Colonic mucosa (tissue), 4 donors: Measurements from ENCODE around the gene TBCC. TPM values are rescaled to one million over a fixed set of nuclear protein-coding genes. Genes with fewer than 3 reads are reported as not detected.
A peak's percentile ranks its signal among the peaks of the same experiment; 100 is the strongest.

Experiments used
- DNase-seq: peaks from one replicate; pipeline ENCODE4 v3.0.0-alpha.2; 2020
- H3K27ac ChIP-seq: fragments of 200-600 bp; one replicate; pipeline ENCODE4 v1.8.0; 2021
- H3K27me3 ChIP-seq: fragments of 200-600 bp; one replicate; pipeline ENCODE4 v1.8.0; 2021
- H3K36me3 ChIP-seq: fragments of 200-600 bp; one replicate; pipeline ENCODE4 v1.8.0; 2021
- H3K4me1 ChIP-seq: fragments of 200-600 bp; one replicate; pipeline ENCODE4 v1.8.0; 2021; ENCODE audit warnings: mild to moderate bottlenecking
- H3K4me3 ChIP-seq: fragments of 200-600 bp; one replicate; pipeline ENCODE4 v1.8.0; 2021
- H3K9ac ChIP-seq, 2 donors: one replicate each; pipeline ENCODE4 v1.7.0; 2013; ENCODE audit warnings: control low read depth in 2 of 2, low read depth in 2 of 2, low read length in 2 of 2
- H3K9me3 ChIP-seq: fragments of 200-600 bp; one replicate; pipeline ENCODE4 v1.8.0; 2021
- CTCF ChIP-seq: fragments of 200-600 bp; IDR thresholded peaks from one replicate; pipeline ENCODE4 v1.8.0; 2022; ENCODE audit warnings: antibody characterized with exemption, mild to moderate bottlenecking
- intact Hi-C: fragments of 100-400 bp; cut with DNase I; formaldehyde crosslinking; loops from one replicate; pipeline ENCODE4 v1.14.1; 2022
- total RNA-seq, 2 donors: library from RNA; stranded (reverse); fragmentation: NEBNext Ultra II Directional in 1 of 2; extraction: Animal tissue kit (Norgen Biotek cat#: 25700) in 1 of 2; gene quantifications; one replicate each; pipeline ENCODE4 v1.2.1, GENCODE V29; 2021
- donor health status: healthy.
- donor health status: DM: no; HTN: no; CAD: no.
- donor health status: DM: no; HTN: no; CAD: no.

The TBCC gene
- total RNA-seq, 2 donors from 2014 or later: 24.2 to 24.8 TPM

- H3K4me3 ChIP-seq: peak overlapping the region; percentile 86
- intact Hi-C loops: loop anchor here (10.0 kb wide), 1 partner anchor 62 kb away; no protein-coding TSS in a partner anchor
- peak overlapping the region; percentile 97 to 100 for H3K9ac ChIP-seq
- H3K36me3 ChIP-seq: no peaks in the 10 kb centered on the region
- H3K9me3 ChIP-seq: no peaks in the 10 kb centered on the region
- peak overlapping the region; percentile 100 for H3K27ac ChIP-seq
- H3K27me3 ChIP-seq: no peaks in the 10 kb centered on the region
- H3K4me1 ChIP-seq: peaks cover 9% of the 10 kb centered on the region
- TF ChIP-seq CTCF: no peak
- peak; percentile 80 for DNase-seq
Measured at GRCh38 chr6:42782689-42783176, 36.8 kb upstream of the TBCC start.

- intact Hi-C loops: loop anchor here (10.0 kb wide), 1 partner anchor 63 kb away; no protein-coding TSS in a partner anchor
- peak; percentile 62 for DNase-seq
- no peaks in the 10 kb centered on the region for H3K27me3 ChIP-seq
- no peaks in the 10 kb centered on the region for H3K9me3 ChIP-seq
- H3K4me1 ChIP-seq: peaks cover 9% of the 10 kb centered on the region
- H3K4me3 ChIP-seq: peak within 1 kb of the TSS; percentile 86
- peak within 1 kb of the TSS; percentile 100 for H3K27ac ChIP-seq
- no peak for TF ChIP-seq CTCF
- no peaks in the 10 kb centered on the region for H3K36me3 ChIP-seq
- H3K9ac ChIP-seq: peak within 1 kb of the TSS; percentile 97 to 100
Measured at GRCh38 chr6:42781796-42782688, 36.1 kb upstream of the TBCC start, which contains the start of gene BICRAL. Gene BICRAL, plus strand, starts transcription at chr6:42782052. Its CDS starts 39,971 bp downstream, at chr6:42822023.

- peak overlapping the region in 1 of 2 donors; percentile 70 for H3K9ac ChIP-seq
- no peak for TF ChIP-seq CTCF
- H3K9me3 ChIP-seq: no peaks in the 10 kb centered on the region
- no peaks in the 10 kb centered on the region for H3K36me3 ChIP-seq
- peak overlapping the region; percentile 100 for H3K27ac ChIP-seq
- H3K4me1 ChIP-seq: peaks cover 9% of the 10 kb centered on the region
- H3K4me3 ChIP-seq: peak overlapping the region; percentile 86
- intact Hi-C loops: loop anchor here (10.0 kb wide), 1 partner anchor 63 kb away; no protein-coding TSS in a partner anchor
- no peaks in the 10 kb centered on the region for H3K27me3 ChIP-seq
- DNase-seq: no peak
Measured at GRCh38 chr6:42781546-42781795, 35.6 kb upstream of the TBCC start.

- H3K9me3 ChIP-seq: no peaks in the 10 kb centered on the region
- no peaks in the 10 kb centered on the region for H3K27me3 ChIP-seq
- H3K9ac ChIP-seq: no peak overlapping the region
- DNase-seq: no peak
- H3K4me1 ChIP-seq: peaks cover 4% of the 10 kb centered on the region
- no peak for TF ChIP-seq CTCF
- no peaks in the 10 kb centered on the region for H3K36me3 ChIP-seq
- H3K4me3 ChIP-seq: no peak overlapping the region
- intact Hi-C loops: no loop called here
- no peak overlapping the region for H3K27ac ChIP-seq
Measured at GRCh38 chr6:42779521-42779920, 33.6 kb upstream of the TBCC start.

GRCh38 chr6:42778122-42778521, 32.2 kb upstream of the TBCC start:
- intact Hi-C loops: no loop called here
- Histone ChIP-seq H3K9me3 (no peaks in the 10 kb centered on the region), H3K4me1 (peaks cover 4% of the 10 kb centered on the region), H3K27ac (peak overlapping the region; percentile 43), H3K27me3 (no peaks in the 10 kb centered on the region), H3K9ac (peak overlapping the region in 1 of 2 donors; percentile 4), H3K4me3 (no peak overlapping the region), H3K36me3 (no peaks in the 10 kb centered on the region)
- DNase-seq: no peak
- no peak for TF ChIP-seq CTCF
